ENCODE data around the gene COX7C. TPM values are rescaled to one million over a fixed set of nuclear protein-coding genes. Genes with fewer than 3 reads are reported as not detected.
"Not testable (repeated sequence)": the region's sequence is repeated elsewhere in the genome, so short reads cannot be mapped to it uniquely, and the experiment has no call there.

Gene COX7C
- total and polyA plus RNA-seq, 4 experiments from 2014 or later = 474 to 807 (median 627) TPM

DNA sequence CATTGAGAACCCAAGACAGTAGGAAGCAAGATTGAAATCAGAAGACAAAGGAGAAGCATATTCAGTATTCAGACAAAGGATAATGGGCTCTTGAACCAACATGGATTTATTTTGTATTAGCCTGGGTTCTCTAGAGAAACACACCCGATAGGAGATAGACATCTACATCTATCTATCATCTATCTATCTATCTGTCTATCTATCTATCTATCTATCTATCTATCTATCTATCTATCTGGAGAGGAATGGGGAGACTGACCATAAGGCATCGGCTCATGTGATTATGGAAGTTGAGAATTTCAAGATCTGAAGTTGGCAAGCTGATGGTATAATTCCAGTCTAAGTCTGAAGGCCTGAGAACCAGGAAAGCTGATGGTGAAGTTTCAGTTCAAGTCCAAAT lies 13.4 kb downstream of the COX7C start:
- POLR2A ChIA-PET (ENCODE audit: partially characterized antibody) = no interaction called here
- H3K27me3 Mint-ChIP-seq = peaks cover 10 to 28% of the 10 kb centered on the region in 2 donors

DNA sequence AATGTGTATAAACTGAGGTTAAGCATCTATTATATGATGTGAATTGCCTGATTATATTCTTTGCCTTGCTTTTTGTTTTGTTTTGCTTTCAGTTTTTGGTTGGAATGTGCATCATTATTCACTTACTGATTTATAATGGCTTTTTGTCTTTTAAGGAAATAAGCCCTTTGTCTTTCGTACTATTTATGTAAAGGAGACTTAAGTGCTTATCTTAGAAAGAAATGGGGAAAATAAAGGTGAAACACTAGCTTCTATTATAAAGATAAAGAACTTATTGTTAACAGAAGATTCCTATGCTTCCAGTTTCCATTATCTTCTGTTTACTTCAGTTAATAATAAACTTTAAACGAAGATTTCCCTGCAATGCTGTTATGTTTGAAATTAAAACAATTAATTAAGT lies 23.3 kb downstream of the COX7C start:
- no peak overlapping the region for H3K27ac ChIP-seq (ENCODE audit: low read depth, low read length)
- ChIA-PET POLR2A (ENCODE audit: partially characterized antibody) (no interaction called here), CTCF (ENCODE audit: partially characterized antibody) (no interaction called here)
- H3K27me3 ChIP-seq (ENCODE audit: insufficient read depth, low read length) = no peaks in the 10 kb centered on the region
- H3K4me3 Mint-ChIP-seq = no peak overlapping the region
- no peak for DNase-seq
- H3K36me3 Mint-ChIP-seq = no peaks in the 10 kb centered on the region
- no peak overlapping the region for H3K27ac Mint-ChIP-seq
- peaks cover 0 to 2% (median 0%) of the 10 kb centered on the region in 8 donors for H3K9me3 Mint-ChIP-seq
- no peaks in the 10 kb centered on the region for H3K4me1 Mint-ChIP-seq
- no peaks in the 10 kb centered on the region for H3K9me3 ChIP-seq (ENCODE audit: control insufficient read depth in 1 of 2, low read length in 2 of 2)
- no peaks in the 10 kb centered on the region for H3K4me1 ChIP-seq (ENCODE audit: insufficient read depth, low read length)
- H3K36me3 ChIP-seq (ENCODE audit: insufficient read depth, low read length) = no peaks in the 10 kb centered on the region
- peaks cover 4% of the 10 kb centered on the region in 2 donors for H3K27me3 Mint-ChIP-seq
- intact Hi-C loops (cut with micrococcal nuclease) = no loop called here
- no peak overlapping the region for H3K4me3 ChIP-seq (ENCODE audit: low read length in 2 of 2)

More for the DNA sequence above, 13.4 kb downstream of the COX7C start:
- DNase-seq = no peak
- no peaks in the 10 kb centered on the region for H3K36me3 Mint-ChIP-seq
- Histone ChIP-seq H3K36me3 (ENCODE audit: insufficient read depth, low read length) (no peaks in the 10 kb centered on the region), H3K4me3 (ENCODE audit: low read length in 2 of 2) (no peak overlapping the region), H3K27me3 (ENCODE audit: insufficient read depth, low read length) (no peaks in the 10 kb centered on the region), H3K27ac (ENCODE audit: low read depth, low read length) (no peak overlapping the region), H3K4me1 (ENCODE audit: insufficient read depth, low read length) (no peaks in the 10 kb centered on the region), H3K9me3 (ENCODE audit: control insufficient read depth in 1 of 2, low read length in 2 of 2) (no peaks in the 10 kb centered on the region)
- no peaks in the 10 kb centered on the region for H3K4me1 Mint-ChIP-seq
- intact Hi-C loops (cut with micrococcal nuclease) = no loop called here
- CTCF ChIA-PET (ENCODE audit: partially characterized antibody) = no interaction called here
- H3K4me3 Mint-ChIP-seq = no peak overlapping the region
- no peak overlapping the region for H3K27ac Mint-ChIP-seq
- peaks cover 0 to 1% (median 0%) of the 10 kb centered on the region in 8 donors for H3K9me3 Mint-ChIP-seq

DNA sequence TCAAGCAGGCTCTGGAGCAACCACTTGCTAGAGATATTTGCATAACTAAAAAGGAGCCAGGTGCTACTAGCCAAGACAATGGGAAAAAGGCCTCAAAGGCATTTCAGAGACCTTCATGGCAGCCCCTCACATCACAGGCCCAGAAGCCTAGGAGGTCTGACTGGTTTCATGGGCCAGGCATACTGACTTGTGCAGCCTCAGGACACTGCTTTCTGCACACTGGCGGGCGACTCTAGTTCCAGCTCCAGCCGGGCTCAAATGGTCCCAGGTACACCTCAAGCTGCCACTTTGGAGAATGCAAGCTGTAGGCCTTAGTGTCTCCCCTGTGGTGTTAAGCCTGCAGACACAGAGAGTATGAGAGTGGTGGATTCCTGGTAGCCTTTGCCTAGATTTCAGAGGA lies 27.1 kb downstream of the COX7C start:
- H3K27ac Mint-ChIP-seq = no peak overlapping the region
- H3K36me3 Mint-ChIP-seq = no peaks in the 10 kb centered on the region
- no peaks in the 10 kb centered on the region for H3K9me3 ChIP-seq (ENCODE audit: control insufficient read depth in 1 of 2, low read length in 2 of 2)
- H3K27me3 ChIP-seq (ENCODE audit: insufficient read depth, low read length) = no peaks in the 10 kb centered on the region
- H3K4me1 ChIP-seq (ENCODE audit: insufficient read depth, low read length) = no peaks in the 10 kb centered on the region
- no peak overlapping the region for H3K4me3 ChIP-seq (ENCODE audit: low read length in 2 of 2)
- ChIA-PET CTCF (ENCODE audit: partially characterized antibody) (no interaction called here), POLR2A (ENCODE audit: partially characterized antibody) (no interaction called here)
- no peaks in the 10 kb centered on the region for H3K4me1 Mint-ChIP-seq
- H3K27ac ChIP-seq (ENCODE audit: low read depth, low read length) = no peak overlapping the region
- H3K36me3 ChIP-seq (ENCODE audit: insufficient read depth, low read length) = no peaks in the 10 kb centered on the region
- H3K27me3 Mint-ChIP-seq = peaks cover 5 to 6% of the 10 kb centered on the region in 2 donors
- no peaks in the 10 kb centered on the region for H3K9me3 Mint-ChIP-seq
- no peak overlapping the region for H3K4me3 Mint-ChIP-seq
- no peak for DNase-seq
- intact Hi-C loops (cut with micrococcal nuclease) = no loop called here

DNA sequence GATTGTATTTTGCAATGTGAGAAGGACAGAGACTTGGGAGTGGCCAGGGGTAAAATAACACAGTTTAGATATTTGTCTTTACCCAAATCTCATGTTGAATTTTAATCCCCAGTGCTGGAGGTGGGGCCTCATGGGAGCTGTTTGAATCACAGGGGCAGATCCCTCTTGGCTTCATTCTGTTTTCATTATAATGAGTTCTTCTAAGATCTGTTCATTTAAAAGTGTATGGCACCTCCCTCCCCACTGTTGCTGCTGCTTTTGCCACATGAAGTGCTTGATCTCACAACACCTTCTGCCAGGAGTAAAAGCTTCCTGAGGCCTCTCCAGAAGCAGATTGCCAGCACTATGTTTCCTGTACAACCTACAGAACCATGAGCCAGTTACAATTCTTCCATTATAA lies 28.1 kb downstream of the COX7C start:
- Mint-ChIP-seq H3K9me3 (no peaks in the 10 kb centered on the region), H3K4me3 (no peak overlapping the region), H3K27me3 (peaks cover 5 to 6% of the 10 kb centered on the region in 2 donors), H3K27ac (no peak overlapping the region), H3K4me1 (no peaks in the 10 kb centered on the region), H3K36me3 (no peaks in the 10 kb centered on the region)
- POLR2A ChIA-PET (ENCODE audit: partially characterized antibody) = no interaction called here
- Histone ChIP-seq H3K36me3 (ENCODE audit: insufficient read depth, low read length) (no peaks in the 10 kb centered on the region), H3K27me3 (ENCODE audit: insufficient read depth, low read length) (no peaks in the 10 kb centered on the region), H3K9me3 (ENCODE audit: control insufficient read depth in 1 of 2, low read length in 2 of 2) (no peaks in the 10 kb centered on the region), H3K4me3 (ENCODE audit: low read length in 2 of 2) (no peak overlapping the region), H3K4me1 (ENCODE audit: insufficient read depth, low read length) (no peaks in the 10 kb centered on the region), H3K27ac (ENCODE audit: low read depth, low read length) (no peak overlapping the region)
- intact Hi-C loops (cut with micrococcal nuclease) = no loop called here
- DNase-seq = no peak
- CTCF ChIA-PET (ENCODE audit: partially characterized antibody) = no interaction called here

DNA sequence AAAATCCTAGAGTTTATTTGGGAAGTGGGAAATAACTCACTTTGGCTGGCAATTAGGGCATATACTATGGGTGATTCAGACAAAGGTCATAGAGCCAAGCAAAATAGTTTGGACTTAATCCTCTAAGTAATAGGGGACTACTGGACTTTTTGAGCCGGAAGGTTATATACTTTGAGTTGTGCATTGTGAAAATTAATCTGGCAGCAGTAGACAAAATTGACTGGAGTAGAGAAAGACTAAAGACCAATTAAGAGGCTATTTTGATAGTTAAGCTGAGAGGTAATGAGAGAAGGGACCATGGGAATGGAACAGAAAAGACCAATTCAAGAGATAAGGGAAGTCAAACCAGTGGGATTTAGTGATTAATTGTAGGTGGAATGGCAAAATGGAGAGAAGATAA lies 28.9 kb downstream of the COX7C start:
- H3K9me3 Mint-ChIP-seq = no peaks in the 10 kb centered on the region
- H3K27me3 Mint-ChIP-seq = peaks cover 5 to 8% of the 10 kb centered on the region in 2 donors
- no peak overlapping the region for H3K4me3 Mint-ChIP-seq
- no peak overlapping the region for H3K27ac Mint-ChIP-seq
- no peaks in the 10 kb centered on the region for H3K4me1 ChIP-seq (ENCODE audit: insufficient read depth, low read length)
- no peaks in the 10 kb centered on the region for H3K36me3 Mint-ChIP-seq
- no peaks in the 10 kb centered on the region for H3K9me3 ChIP-seq (ENCODE audit: control insufficient read depth in 1 of 2, low read length in 2 of 2)
- POLR2A ChIA-PET (ENCODE audit: partially characterized antibody) = no interaction called here
- CTCF ChIA-PET (ENCODE audit: partially characterized antibody) = no interaction called here
- no peaks in the 10 kb centered on the region for H3K36me3 ChIP-seq (ENCODE audit: insufficient read depth, low read length)
- intact Hi-C loops (cut with micrococcal nuclease) = no loop called here
- H3K4me1 Mint-ChIP-seq = no peaks in the 10 kb centered on the region
- no peak overlapping the region for H3K4me3 ChIP-seq (ENCODE audit: low read length in 2 of 2)
- DNase-seq = no peak
- no peak overlapping the region for H3K27ac ChIP-seq (ENCODE audit: low read depth, low read length)
- H3K27me3 ChIP-seq (ENCODE audit: insufficient read depth, low read length) = no peaks in the 10 kb centered on the region

- DNase-seq = no peak
- Histone ChIP-seq H3K4me3 (ENCODE audit: low read length in 2 of 2) (no peak overlapping the region), H3K9me3 (ENCODE audit: control insufficient read depth in 1 of 2, low read length in 2 of 2) (no peaks in the 10 kb centered on the region), H3K27ac (ENCODE audit: low read depth, low read length) (no peak overlapping the region), H3K36me3 (ENCODE audit: insufficient read depth, low read length) (no peaks in the 10 kb centered on the region), H3K27me3 (ENCODE audit: insufficient read depth, low read length) (no peaks in the 10 kb centered on the region), H3K4me1 (ENCODE audit: insufficient read depth, low read length) (no peaks in the 10 kb centered on the region)
- ChIA-PET POLR2A (ENCODE audit: partially characterized antibody) (no interaction called here), CTCF (ENCODE audit: partially characterized antibody) (no interaction called here)
- H3K36me3 Mint-ChIP-seq = no peaks in the 10 kb centered on the region
- H3K4me1 Mint-ChIP-seq = no peaks in the 10 kb centered on the region
- no peaks in the 10 kb centered on the region for H3K9me3 Mint-ChIP-seq
- peaks cover 5 to 8% of the 10 kb centered on the region in 2 donors for H3K27me3 Mint-ChIP-seq
- intact Hi-C loops (cut with micrococcal nuclease) = no loop called here
- no peak overlapping the region for H3K27ac Mint-ChIP-seq
- H3K4me3 Mint-ChIP-seq = no peak overlapping the region
These were observed 32.2 kb downstream of the COX7C start for GRCh38 chr5:86649832-86650505.

GRCh38 chr5:86660771-86661170 lies 43.0 kb downstream of the COX7C start:
- H3K4me1 ChIP-seq (ENCODE audit: insufficient read depth, low read length); DNase-seq; H3K36me3 Mint-ChIP-seq; POLR2A ChIA-PET (ENCODE audit: partially characterized antibody); H3K36me3 ChIP-seq (ENCODE audit: insufficient read depth, low read length); CTCF ChIA-PET (ENCODE audit: partially characterized antibody); H3K4me1 Mint-ChIP-seq; H3K9me3 Mint-ChIP-seq; H3K27me3 ChIP-seq (ENCODE audit: insufficient read depth, low read length); H3K4me3 Mint-ChIP-seq; intact Hi-C loops (cut with micrococcal nuclease); H3K27ac ChIP-seq (ENCODE audit: low read depth, low read length); H3K27ac Mint-ChIP-seq; H3K9me3 ChIP-seq (ENCODE audit: control insufficient read depth in 1 of 2, low read length in 2 of 2); H3K4me3 ChIP-seq (ENCODE audit: low read length in 2 of 2): not testable (repeated sequence)
- peaks cover 3 to 14% of the 10 kb centered on the region in 2 donors for H3K27me3 Mint-ChIP-seq

GRCh38 chr5:86664173-86664572 lies 46.4 kb downstream of the COX7C start:
- intact Hi-C loops (cut with micrococcal nuclease) = no loop called here
- no peaks in the 10 kb centered on the region for H3K9me3 ChIP-seq (ENCODE audit: control insufficient read depth in 1 of 2, low read length in 2 of 2)
- H3K27ac ChIP-seq (ENCODE audit: low read depth, low read length) = no peak overlapping the region
- no peak overlapping the region for H3K4me3 ChIP-seq (ENCODE audit: low read length in 2 of 2)
- Mint-ChIP-seq H3K27ac (no peak overlapping the region), H3K36me3 (no peaks in the 10 kb centered on the region), H3K9me3 (peaks cover 0 to 5% (median under 1%) of the 10 kb centered on the region in 8 donors), H3K27me3 (peaks cover 4 to 13% of the 10 kb centered on the region in 2 donors), H3K4me1 (peaks cover 0 to 7% (median 6%) of the 10 kb centered on the region in 4 donors), H3K4me3 (no peak overlapping the region)
- DNase-seq = no peak
- ChIA-PET CTCF (ENCODE audit: partially characterized antibody) (no interaction called here), POLR2A (ENCODE audit: partially characterized antibody) (no interaction called here)
- no peaks in the 10 kb centered on the region for H3K27me3 ChIP-seq (ENCODE audit: insufficient read depth, low read length)
- no peaks in the 10 kb centered on the region for H3K36me3 ChIP-seq (ENCODE audit: insufficient read depth, low read length)
- H3K4me1 ChIP-seq (ENCODE audit: insufficient read depth, low read length) = no peaks in the 10 kb centered on the region

All from CD4-positive, alpha-beta memory T cell (primary cell).